Measurements from ENCODE around the gene MCCC1.

The MCCC1 gene

DNA sequence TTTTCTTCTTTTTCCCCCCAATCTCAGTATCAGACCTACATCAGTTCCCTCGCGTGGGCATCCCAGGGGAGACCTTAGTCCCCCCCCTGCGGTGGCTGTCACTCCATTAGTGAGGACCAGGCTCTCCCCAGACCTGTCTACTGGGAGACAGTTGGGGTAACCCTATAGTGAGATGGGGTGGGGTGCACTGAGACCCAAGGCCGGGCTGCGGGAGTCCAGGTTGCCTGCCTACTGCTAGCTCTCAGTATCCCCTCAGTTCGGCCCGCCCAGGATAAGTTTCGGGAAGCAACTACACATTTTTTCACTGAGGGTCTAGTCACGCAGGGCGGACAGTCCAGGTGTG, 118.3 kb downstream of the MCCC1 start:
- DNase-seq (ENCODE audit: low read depth in 2 of 2), result no peak

DNA sequence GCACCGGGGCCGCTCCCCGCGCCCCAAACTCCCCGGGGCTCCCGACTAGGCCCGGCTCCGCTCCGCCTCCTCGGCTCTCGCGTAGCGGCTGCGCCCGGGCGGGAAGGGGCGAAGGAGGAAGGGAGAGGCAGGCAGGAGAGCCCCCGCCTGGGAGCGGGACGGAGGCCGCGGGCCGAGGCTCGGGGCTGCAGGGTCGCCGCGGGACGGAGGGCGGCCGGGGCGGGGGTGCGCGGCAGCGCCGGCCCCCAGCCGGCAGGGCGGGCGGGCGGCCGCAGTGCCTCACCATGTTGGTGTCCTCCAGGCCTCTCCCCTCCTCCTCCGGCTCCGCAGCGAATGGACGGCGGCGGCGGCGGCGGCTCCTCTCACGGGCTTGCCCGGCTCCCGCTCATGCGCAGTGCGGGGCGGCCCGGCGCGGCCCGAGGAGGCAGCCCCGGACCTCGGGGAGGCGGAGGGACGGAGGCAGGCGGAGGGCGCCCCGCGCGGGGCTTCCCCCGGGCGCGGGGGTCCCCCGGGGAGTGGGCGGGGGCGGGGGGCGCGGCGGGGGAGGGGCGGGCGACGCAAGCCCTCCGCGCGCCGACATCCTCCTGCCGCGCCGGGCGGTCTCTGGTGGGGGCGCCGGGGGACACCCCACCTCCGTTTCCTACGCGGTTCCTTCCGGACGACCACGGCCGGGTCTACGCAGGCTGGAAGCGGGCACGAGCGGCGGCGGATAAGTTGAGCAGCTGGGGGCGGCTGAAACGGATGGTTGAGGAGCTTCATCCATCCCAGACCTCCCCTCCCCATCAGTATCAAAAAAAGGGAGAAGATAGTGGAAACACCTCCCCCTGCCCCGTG, 118.9 kb downstream of the MCCC1 start, which contains the start of gene DCUN1D1:
TSS of gene DCUN1D1 (minus strand) at position 335 of the 834 bp plus-strand sequence. CDS start at position 286, 49 bp downstream.
- DNase-seq (ENCODE audit: low read depth in 2 of 2), result peak; percentile 71 to 73

DNA sequence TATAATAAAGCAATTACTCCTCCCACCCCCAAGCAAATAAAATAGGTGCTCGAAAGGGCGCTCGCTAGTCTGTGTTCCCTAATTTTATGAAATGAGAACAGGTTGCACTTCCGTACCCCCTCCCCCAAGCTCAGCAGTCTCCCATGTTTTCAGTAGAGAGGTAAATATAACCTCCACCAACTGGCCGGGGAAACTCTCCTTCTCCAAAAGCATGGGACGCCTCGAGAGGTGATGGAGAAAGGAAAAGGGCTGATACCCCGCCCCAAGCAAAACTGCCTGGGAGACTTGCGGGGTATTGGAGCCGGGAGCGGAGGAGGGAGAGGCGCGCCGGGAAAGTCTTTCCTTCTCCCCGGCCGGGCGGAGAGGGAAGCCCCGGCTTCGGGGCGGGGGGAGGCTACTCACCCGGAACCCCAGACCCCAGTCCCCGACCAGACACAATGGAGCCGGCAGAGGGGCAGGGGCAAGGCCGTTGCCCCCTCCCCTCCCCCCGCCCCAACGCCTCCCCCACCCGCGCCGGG, 119.6 kb downstream of the MCCC1 start:
- no peak for DNase-seq (ENCODE audit: low read depth in 2 of 2)

GRCh38 chr3:182979103-182979673, 120.1 kb downstream of the MCCC1 start:
- DNase-seq (ENCODE audit: low read depth in 2 of 2), result no peak

DNA sequence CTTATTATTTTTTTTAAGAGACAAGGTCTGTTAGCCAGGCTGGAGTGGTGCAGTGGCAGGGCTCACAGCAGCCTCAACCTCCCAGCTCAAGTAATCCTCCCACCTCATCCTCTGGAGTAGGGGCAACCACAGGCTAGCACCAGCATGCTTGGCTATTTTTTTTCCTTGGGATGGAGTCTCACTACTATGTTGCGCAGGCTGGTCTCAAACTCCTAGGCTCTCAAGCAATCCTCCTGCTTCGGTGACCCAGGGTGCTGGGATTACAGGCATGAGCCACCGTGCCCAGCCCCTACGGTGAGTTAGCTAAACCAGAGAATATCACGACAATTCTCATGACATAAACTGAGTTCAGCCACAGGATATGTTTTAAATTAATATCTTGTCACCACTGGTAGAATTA, 120.9 kb downstream of the MCCC1 start:
- no peak for DNase-seq (ENCODE audit: low read depth in 2 of 2)

- no peak for DNase-seq (ENCODE audit: low read depth in 2 of 2)
Measured at GRCh38 chr3:182973047-182973446, 126.2 kb downstream of the MCCC1 start.

DNA sequence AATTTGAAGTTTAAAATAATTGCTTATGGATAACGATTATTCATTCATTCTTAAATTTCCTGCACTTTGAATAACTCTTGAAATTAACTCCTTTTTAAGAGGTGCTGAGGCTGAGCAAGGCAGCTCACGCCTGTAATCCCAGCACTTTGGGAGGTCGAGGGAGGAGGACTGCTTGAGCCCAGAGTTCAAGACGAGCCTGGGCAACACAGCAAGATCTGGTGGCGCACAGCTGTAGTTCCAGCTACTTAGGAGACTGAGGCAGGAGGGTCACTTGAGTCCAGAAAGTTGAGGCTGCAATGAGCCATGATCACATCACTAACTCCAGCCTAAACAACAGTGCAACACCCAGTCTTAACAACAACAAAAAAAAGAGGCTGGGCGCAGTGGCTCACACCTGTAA, 126.9 kb downstream of the MCCC1 start:
- no peak for DNase-seq (ENCODE audit: low read depth in 2 of 2)

DNA sequence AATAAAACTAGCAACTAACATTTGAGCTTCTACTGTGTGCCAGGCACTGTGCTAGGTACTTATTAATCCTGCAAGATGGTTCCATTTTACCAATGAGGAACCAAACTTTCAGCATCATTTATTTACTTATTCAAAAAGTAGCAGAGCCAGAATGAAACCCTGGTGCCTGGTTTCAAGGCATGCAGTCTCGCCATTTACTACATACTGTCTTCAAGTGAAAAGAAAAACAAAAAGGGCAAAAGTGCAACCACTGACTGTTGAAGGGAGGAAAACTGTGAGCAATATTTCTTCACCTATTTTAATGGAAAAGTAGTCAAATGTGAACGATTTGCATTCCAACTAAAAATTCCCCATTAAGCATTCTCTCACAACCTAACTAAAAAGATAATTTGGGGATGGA, 127.7 kb downstream of the MCCC1 start:
- no peak for DNase-seq (ENCODE audit: low read depth in 2 of 2)

- DNase-seq (ENCODE audit: low read depth in 2 of 2), result no peak
Measured at GRCh38 chr3:182970811-182971418, 128.4 kb downstream of the MCCC1 start.

- DNase-seq (ENCODE audit: low read depth in 2 of 2), result no peak
Measured at GRCh38 chr3:182969853-182970252, 129.4 kb downstream of the MCCC1 start.

- no peak for DNase-seq (ENCODE audit: low read depth in 2 of 2)
Measured at GRCh38 chr3:182969277-182969676, 130.0 kb downstream of the MCCC1 start.

GRCh38 chr3:182967218-182968204, 131.8 kb downstream of the MCCC1 start:
- DNase-seq (ENCODE audit: low read depth in 2 of 2), result no peak

- DNase-seq (ENCODE audit: low read depth in 2 of 2), result no peak
Measured at GRCh38 chr3:182965861-182966366, 133.4 kb downstream of the MCCC1 start.
